HEK293 (cell line): ENCODE results near the gene ATP5ME.

ENCODE experiments used
- CTCF ChIA-PET: fragments of 350-600 bp; formaldehyde crosslinking; extraction: SDS; loops from one replicate; lab custom pipeline; 2021; ENCODE audit warnings: antibody characterized with exemption; lab: Yijun Ruan, JAX
- POLR2A ChIA-PET: fragments of 300-600 bp; formaldehyde crosslinking; extraction: SDS; loops from one replicate; lab custom pipeline; 2020; ENCODE audit warnings: antibody characterized with exemption, inconsistent platforms; lab: Yijun Ruan, JAX
- H3K27ac ChIP-seq: fragments of 200-500 bp; sonication (Bioruptor generic); 2 replicates; pipeline ENCODE4 v1.5.1; 2014; ENCODE audit warnings: low read depth, low read length, control low read depth, inconsistent platforms; ENCODE audit errors: extremely low read depth
- H3K36me3 ChIP-seq, 2 experiments: fragments of 200-500 bp in 1 of 2; sonication (Bioruptor generic) in 1 of 2; 1 replicate in 1 of 2; 2 replicates in 1 of 2; pipeline ENCODE4 v1.5.1; 2014 to 2017; ENCODE audit warnings: inconsistent platforms in 2 of 2, low read length in 2 of 2; ENCODE audit not compliant: control insufficient read depth in 2 of 2, insufficient read depth in 1 of 2
- H3K4me1 ChIP-seq: fragments of 200-500 bp; sonication (Bioruptor generic); 2 replicates; pipeline ENCODE4 v1.5.1; 2014; ENCODE audit warnings: mild to moderate bottlenecking, low read length, inconsistent platforms; ENCODE audit not compliant: control insufficient read depth, insufficient read depth
- H3K4me3 ChIP-seq: 2 replicates; pipeline ENCODE4 v1.5.1; 2011; ENCODE audit warnings: low read depth, mild to moderate bottlenecking, control low read depth, low read length, moderate library complexity
- H3K9me3 ChIP-seq: fragments of 200-500 bp; sonication (Bioruptor generic); 2 replicates; pipeline ENCODE4 v1.5.1; 2014; ENCODE audit warnings: low read depth, low read length, inconsistent platforms; ENCODE audit not compliant: control insufficient read depth, insufficient read depth
- EGR2 ChIP-seq: fragments of 450-650 bp; formaldehyde crosslinking; IDR thresholded peaks from 2 replicates; pipeline ENCODE4 v1.5.1; 2016; ENCODE audit warnings: low read depth, missing biosample characterization, missing genetic modification characterization
- GLIS2 ChIP-seq: fragments of 450-650 bp; formaldehyde crosslinking; IDR thresholded peaks from 2 replicates; pipeline ENCODE4 v1.5.1; 2016; ENCODE audit warnings: missing biosample characterization, missing genetic modification characterization
- HOXC10 ChIP-seq: sonication (generic); formaldehyde crosslinking; IDR thresholded peaks from 2 replicates; pipeline ENCODE4 v1.8.1; 2023; ENCODE audit warnings: mild to moderate bottlenecking, missing genetic modification reagents
- KLF1 ChIP-seq: fragments of 450-650 bp; formaldehyde crosslinking; IDR thresholded peaks from 2 replicates; pipeline ENCODE4 v1.5.1; 2016; ENCODE audit warnings: missing biosample characterization, missing genetic modification characterization
- PRDM2 ChIP-seq: fragments of 450-650 bp; formaldehyde crosslinking; IDR thresholded peaks from 2 replicates; pipeline ENCODE4 v1.5.1; 2016; ENCODE audit warnings: missing biosample characterization, missing genetic modification characterization, borderline replicate concordance
- ZBTB1 ChIP-seq: fragments of 450-650 bp; formaldehyde crosslinking; IDR thresholded peaks from 2 replicates; pipeline ENCODE4 v1.5.1; 2016; ENCODE audit warnings: missing biosample characterization, missing genetic modification characterization
- ZBTB7A ChIP-seq: fragments of 450-650 bp; formaldehyde crosslinking; IDR thresholded peaks from 2 replicates; pipeline ENCODE4 v1.5.1; 2016; ENCODE audit warnings: low read depth, missing biosample characterization, missing genetic modification characterization
- ZFHX2 ChIP-seq: fragments of 450-650 bp; formaldehyde crosslinking; conservative IDR thresholded peaks from 2 replicates; pipeline ENCODE4 v1.5.1; 2016; ENCODE audit warnings: missing biosample characterization, missing genetic modification characterization
- ZNF10 ChIP-seq: fragments of 450-650 bp; formaldehyde crosslinking; IDR thresholded peaks from 2 replicates; pipeline ENCODE4 v1.5.1; 2017; ENCODE audit warnings: missing biosample characterization, missing genetic modification characterization
- ZNF112 ChIP-seq: fragments of 450-650 bp; formaldehyde crosslinking; IDR thresholded peaks from 2 replicates; pipeline ENCODE4 v1.5.0; 2017; ENCODE audit warnings: missing biosample characterization, missing genetic modification characterization
- ZNF174 ChIP-seq: fragments of 450-650 bp; formaldehyde crosslinking; IDR thresholded peaks from 2 replicates; pipeline ENCODE4 v1.5.0; 2017; ENCODE audit warnings: missing biosample characterization, mild to moderate bottlenecking, missing genetic modification characterization
- ZNF184 ChIP-seq: fragments of 450-650 bp; IDR thresholded peaks from 2 replicates; pipeline ENCODE4 v1.5.1; 2018; ENCODE audit warnings: missing biosample characterization, mild to moderate bottlenecking, missing genetic modification characterization
- ZNF221 ChIP-seq: fragments of 450-650 bp; formaldehyde crosslinking; IDR thresholded peaks from 2 replicates; pipeline ENCODE4 v1.5.1; 2017; ENCODE audit warnings: missing biosample characterization, missing genetic modification characterization, borderline replicate concordance
- ZNF48 ChIP-seq: fragments of 450-650 bp; formaldehyde crosslinking; IDR thresholded peaks from 2 replicates; pipeline ENCODE4 v1.5.1; 2016; ENCODE audit warnings: missing biosample characterization, missing genetic modification characterization
- ZNF510 ChIP-seq: fragments of 450-650 bp; formaldehyde crosslinking; IDR thresholded peaks from 2 replicates; pipeline ENCODE4 v1.5.1; 2018; ENCODE audit warnings: mild to moderate bottlenecking, missing genetic modification characterization, missing biosample characterization; ENCODE audit not compliant: insufficient replicate concordance
- ZNF571 ChIP-seq: fragments of 450-650 bp; formaldehyde crosslinking; IDR thresholded peaks from 2 replicates; pipeline ENCODE4 v1.5.0; 2017; ENCODE audit warnings: missing biosample characterization, missing genetic modification characterization
- ZNF624 ChIP-seq: fragments of 450-650 bp; formaldehyde crosslinking; IDR thresholded peaks from 2 replicates; pipeline ENCODE4 v1.5.1; 2017; ENCODE audit warnings: missing biosample characterization, missing genetic modification characterization
- ZNF658 ChIP-seq: fragments of 450-650 bp; formaldehyde crosslinking; IDR thresholded peaks from 2 replicates; pipeline ENCODE4; 2016; ENCODE audit warnings: missing biosample characterization, missing genetic modification characterization
- ZNF670 ChIP-seq: fragments of 450-650 bp; formaldehyde crosslinking; IDR thresholded peaks from 2 replicates; pipeline ENCODE4 v1.5.1; 2016; ENCODE audit warnings: missing biosample characterization, missing genetic modification characterization, low read depth
- TF ChIP-seq, protein P1 (sequence below): fragments of 450-650 bp; formaldehyde crosslinking; IDR thresholded peaks from 2 replicates; pipeline ENCODE4 v1.5.1; 2017; ENCODE audit warnings: missing biosample characterization, missing genetic modification characterization

ATP5ME gene

DNA sequence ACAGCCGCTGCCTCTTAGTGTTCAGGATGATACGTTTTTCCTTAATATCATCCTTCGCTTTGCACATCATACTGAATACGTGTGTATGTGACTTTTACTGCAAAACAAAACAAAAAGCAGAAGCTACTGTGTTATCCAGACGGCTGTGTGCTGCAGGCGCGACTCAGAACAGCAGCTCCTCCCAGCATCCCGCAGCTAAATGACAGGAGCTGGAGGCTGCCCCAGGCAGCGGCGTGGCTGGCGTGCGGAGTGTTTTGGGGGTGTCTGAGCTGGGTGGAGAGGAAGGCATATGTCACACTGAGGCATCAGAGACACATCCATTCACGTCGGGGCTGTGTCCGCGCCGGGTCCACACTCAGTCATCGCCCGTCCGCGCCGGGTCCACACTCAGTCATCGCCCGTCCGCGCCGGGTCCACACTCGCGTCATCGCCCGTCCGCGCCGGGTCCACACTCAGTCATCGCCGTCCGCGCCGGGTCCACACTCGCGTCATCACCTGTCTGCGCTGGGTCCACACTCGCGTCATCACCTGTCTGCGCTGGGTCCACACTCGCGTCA, 48.2 kb upstream of the ATP5ME start (continued):
- TF ChIP-seq ZNF174 (no peak), ZBTB1 (tag by site-specific recombination) (no peak), ZNF112 (tag by site-specific recombination) (no peak), ZNF670 (tag by site-specific recombination) (no peak), ZNF510 (tag by site-specific recombination) (no peak), ZNF624 (tag by site-specific recombination) (no peak), ZNF48 (tag by site-specific recombination) (no peak), ZNF221 (tag by site-specific recombination) (no peak), ZNF571 (tag by site-specific recombination) (no peak), ZNF10 (tag by site-specific recombination) (no peak), ZNF658 (tag by site-specific recombination) (no peak), HOXC10 (CRISPR knock-in tag) (no peak), KLF1 (tag by site-specific recombination) (no peak), ZBTB7A (no peak)
- TF ChIP-seq, all 188 proteins: peak for 0

- Histone ChIP-seq H3K4me1 (0 out of 2 replicates have a peak, but pooled peaks cover 3% of the 10 kb centered on the region), H3K36me3 (peaks cover 0 to 30% of the 10 kb centered on the region in 2 experiments; a peak in 1 of 3 replicates), H3K9me3 (no peaks in the 10 kb centered on the region), H3K27ac (no peak overlapping the region), H3K4me3 (no peak overlapping the region)
- TF ChIP-seq PRDM2 (tag by site-specific recombination), result no peak
- peak; percentile 98 for TF ChIP-seq KLF1 (tag by site-specific recombination)
- peak; percentile 99 for TF ChIP-seq ZFHX2 (tag by site-specific recombination)
- no peak for TF ChIP-seq ZNF184
- TF ChIP-seq, protein P1, sequence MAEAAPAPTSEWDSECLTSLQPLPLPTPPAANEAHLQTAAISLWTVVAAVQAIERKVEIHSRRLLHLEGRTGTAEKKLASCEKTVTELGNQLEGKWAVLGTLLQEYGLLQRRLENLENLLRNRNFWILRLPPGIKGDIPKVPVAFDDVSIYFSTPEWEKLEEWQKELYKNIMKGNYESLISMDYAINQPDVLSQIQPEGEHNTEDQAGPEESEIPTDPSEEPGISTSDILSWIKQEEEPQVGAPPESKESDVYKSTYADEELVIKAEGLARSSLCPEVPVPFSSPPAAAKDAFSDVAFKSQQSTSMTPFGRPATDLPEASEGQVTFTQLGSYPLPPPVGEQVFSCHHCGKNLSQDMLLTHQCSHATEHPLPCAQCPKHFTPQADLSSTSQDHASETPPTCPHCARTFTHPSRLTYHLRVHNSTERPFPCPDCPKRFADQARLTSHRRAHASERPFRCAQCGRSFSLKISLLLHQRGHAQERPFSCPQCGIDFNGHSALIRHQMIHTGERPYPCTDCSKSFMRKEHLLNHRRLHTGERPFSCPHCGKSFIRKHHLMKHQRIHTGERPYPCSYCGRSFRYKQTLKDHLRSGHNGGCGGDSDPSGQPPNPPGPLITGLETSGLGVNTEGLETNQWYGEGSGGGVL (tag by site-specific recombination), result no peak
- TF ChIP-seq ZBTB1 (tag by site-specific recombination), result no peak
- TF ChIP-seq GLIS2 (tag by site-specific recombination), result peak; percentile 54
- TF ChIP-seq EGR2 (tag by site-specific recombination), result peak; percentile 99
- ChIA-PET CTCF (no interaction called here), POLR2A (no interaction called here)
Observed at GRCh38 chr4:721261-722168, 47.4 kb upstream of the ATP5ME start.
